Measurements from ENCODE around the gene PGLYRP2.

DNA sequence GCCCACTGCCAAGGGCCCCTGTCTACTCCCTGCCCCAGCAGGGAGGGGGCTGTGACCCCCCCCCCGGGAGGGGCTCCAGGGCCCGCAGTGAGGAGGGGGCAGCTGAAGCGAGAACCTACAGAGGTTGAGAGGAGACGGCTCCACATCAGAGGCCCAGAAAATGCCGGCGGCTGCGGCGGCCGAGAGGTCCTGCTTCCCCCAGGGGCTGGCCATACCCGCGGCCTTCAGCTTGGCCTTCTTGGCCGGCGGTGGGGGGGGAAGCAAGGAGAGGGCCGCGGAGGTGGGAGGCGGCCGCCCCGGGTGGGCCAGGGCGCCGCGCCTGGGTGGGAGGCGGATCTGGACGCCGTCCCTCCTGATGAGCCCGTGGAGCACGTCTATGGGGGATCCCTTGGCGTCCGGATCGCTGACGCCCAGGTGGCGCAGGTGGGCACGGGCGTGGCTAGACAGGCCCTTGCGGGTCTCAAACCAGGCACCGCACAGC is 51.3 kb downstream of the PGLYRP2 start:
- TF ChIP-seq, protein P1, sequence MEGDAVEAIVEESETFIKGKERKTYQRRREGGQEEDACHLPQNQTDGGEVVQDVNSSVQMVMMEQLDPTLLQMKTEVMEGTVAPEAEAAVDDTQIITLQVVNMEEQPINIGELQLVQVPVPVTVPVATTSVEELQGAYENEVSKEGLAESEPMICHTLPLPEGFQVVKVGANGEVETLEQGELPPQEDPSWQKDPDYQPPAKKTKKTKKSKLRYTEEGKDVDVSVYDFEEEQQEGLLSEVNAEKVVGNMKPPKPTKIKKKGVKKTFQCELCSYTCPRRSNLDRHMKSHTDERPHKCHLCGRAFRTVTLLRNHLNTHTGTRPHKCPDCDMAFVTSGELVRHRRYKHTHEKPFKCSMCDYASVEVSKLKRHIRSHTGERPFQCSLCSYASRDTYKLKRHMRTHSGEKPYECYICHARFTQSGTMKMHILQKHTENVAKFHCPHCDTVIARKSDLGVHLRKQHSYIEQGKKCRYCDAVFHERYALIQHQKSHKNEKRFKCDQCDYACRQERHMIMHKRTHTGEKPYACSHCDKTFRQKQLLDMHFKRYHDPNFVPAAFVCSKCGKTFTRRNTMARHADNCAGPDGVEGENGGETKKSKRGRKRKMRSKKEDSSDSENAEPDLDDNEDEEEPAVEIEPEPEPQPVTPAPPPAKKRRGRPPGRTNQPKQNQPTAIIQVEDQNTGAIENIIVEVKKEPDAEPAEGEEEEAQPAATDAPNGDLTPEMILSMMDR (conservative IDR thresholded peaks at IDR 0.05; ENCODE audit: low read length) = no peak
- no peak for TF ChIP-seq EZH2phosphoT487 (IDR thresholded peaks at IDR 0.05; ENCODE audit: borderline replicate concordance)
